Esophagus mucosa (tissue), 1 donor: ENCODE data around the gene PCDH9. TPM values are rescaled to one million over a fixed set of nuclear protein-coding genes. Genes with fewer than 3 reads are reported as not detected.

Experiments used
- ATAC-seq: fragments of 200-7000 bp; cut with Tn5 transposase; one replicate; pipeline ENCODE4 v1.9.1; 2020
- total RNA-seq: library from RNA; stranded (reverse); gene quantifications from one replicate; pipeline ENCODE4 v1.2.4, GENCODE V29; 2023
- donor health status: DM: yes; HTN: yes; CAD: no.

The PCDH9 gene
- total RNA-seq, 1 donor from 2014 or later: 0.08 TPM

GRCh38 chr13:66557357-66557756 is 672.8 kb downstream of the PCDH9 start:
- no peak for ATAC-seq

- no peak for ATAC-seq
Observed at GRCh38 chr13:66556306-66556705, 673.8 kb downstream of the PCDH9 start.

- no peak for ATAC-seq
Observed at GRCh38 chr13:66553391-66553790, 676.7 kb downstream of the PCDH9 start.

- ATAC-seq: no peak
Observed at GRCh38 chr13:66551128-66551527, 679.0 kb downstream of the PCDH9 start.

GRCh38 chr13:66547685-66548084 is 682.5 kb downstream of the PCDH9 start:
- no peak for ATAC-seq

- no peak for ATAC-seq
Observed at GRCh38 chr13:66546534-66547379, 683.4 kb downstream of the PCDH9 start.

- no peak for ATAC-seq
Observed at GRCh38 chr13:66543780-66544179, 686.4 kb downstream of the PCDH9 start.

- no peak for ATAC-seq
Observed at GRCh38 chr13:66537417-66537816, 692.7 kb downstream of the PCDH9 start.

GRCh38 chr13:66536746-66537145 is 693.4 kb downstream of the PCDH9 start:
- ATAC-seq: no peak

GRCh38 chr13:66534561-66534960 is 695.6 kb downstream of the PCDH9 start:
- ATAC-seq: no peak

- no peak for ATAC-seq
Observed at GRCh38 chr13:66532845-66533244, 697.3 kb downstream of the PCDH9 start.

GRCh38 chr13:66532146-66532545 is 698.0 kb downstream of the PCDH9 start:
- ATAC-seq: no peak

- no peak for ATAC-seq
Observed at GRCh38 chr13:66530686-66531085, 699.5 kb downstream of the PCDH9 start.

- no peak for ATAC-seq
Observed at GRCh38 chr13:66530158-66530557, 700.0 kb downstream of the PCDH9 start.

- no peak for ATAC-seq
Observed at GRCh38 chr13:66528944-66529576, 701.1 kb downstream of the PCDH9 start.

- ATAC-seq: no peak
Observed at GRCh38 chr13:66528180-66528579, 702.0 kb downstream of the PCDH9 start.

- no peak for ATAC-seq
Observed at GRCh38 chr13:66520511-66521355, 709.4 kb downstream of the PCDH9 start.

GRCh38 chr13:66519259-66519658 is 710.9 kb downstream of the PCDH9 start:
- ATAC-seq: no peak

- no peak for ATAC-seq
Observed at GRCh38 chr13:66518068-66518467, 712.1 kb downstream of the PCDH9 start.

GRCh38 chr13:66513728-66514127 is 716.4 kb downstream of the PCDH9 start:
- no peak for ATAC-seq

GRCh38 chr13:66509175-66509574 is 721.0 kb downstream of the PCDH9 start:
- ATAC-seq: no peak

GRCh38 chr13:66508153-66508909 is 721.8 kb downstream of the PCDH9 start:
- ATAC-seq: no peak
